ENCODE results near the gene CDK5.

Gene CDK5

DNA sequence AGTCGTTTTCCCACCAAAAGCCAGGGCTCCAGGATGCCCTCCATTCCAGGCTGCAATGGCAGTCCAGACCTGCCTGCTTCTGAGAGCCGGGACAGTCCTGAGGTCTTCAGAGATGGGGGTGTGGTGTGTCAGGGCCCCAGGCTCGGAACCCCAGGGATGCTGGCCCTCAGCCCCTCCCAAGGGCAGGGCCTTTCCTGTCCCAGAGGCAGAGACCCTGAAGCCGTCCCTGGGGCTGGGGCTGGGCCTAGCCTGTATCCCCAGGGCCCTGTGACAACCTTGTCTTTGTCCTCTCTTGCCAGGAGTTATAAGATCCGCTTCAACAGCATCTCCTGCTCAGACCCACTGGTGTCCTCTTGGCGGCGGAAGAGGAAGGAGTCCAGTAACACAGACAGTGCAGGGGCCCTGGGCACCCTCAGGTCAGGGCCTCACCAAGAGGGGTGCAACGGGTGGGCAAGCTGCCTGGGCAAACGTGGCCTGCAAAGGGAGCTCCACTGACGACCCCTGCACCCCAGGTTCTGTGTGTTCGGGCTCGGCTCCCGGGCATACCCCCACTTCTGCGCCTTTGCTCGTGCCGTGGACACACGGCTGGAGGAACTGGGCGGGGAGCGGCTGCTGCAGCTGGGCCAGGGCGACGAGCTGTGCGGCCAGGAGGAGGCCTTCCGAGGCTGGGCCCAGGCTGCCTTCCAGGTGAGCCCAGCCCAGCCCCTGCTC, 51.0 kb downstream of the CDK5 start:
- H3K9me3 ChIP-seq (ENCODE audit: low read length): no peaks in the 10 kb centered on the region
- H3K4me3 ChIP-seq (ENCODE audit: low read depth, low read length, poor library complexity, severe bottlenecking): no peak overlapping the region
- no peak overlapping the region for H3K4me2 ChIP-seq (ENCODE audit: low read length)
- no peaks in the 10 kb centered on the region for H3K36me3 ChIP-seq (ENCODE audit: insufficient read depth, low read length)
- H3K9me2 ChIP-seq (ENCODE audit: low read depth, low read length): no peaks in the 10 kb centered on the region
- no peak overlapping the region for H3K27ac ChIP-seq (ENCODE audit: low read depth, low read length, poor library complexity, severe bottlenecking)
- H4K20me1 ChIP-seq (ENCODE audit: insufficient read depth, low read length): no peaks in the 10 kb centered on the region
- no peaks in the 10 kb centered on the region for H3K79me2 ChIP-seq (ENCODE audit: insufficient read depth, low read length)
- no peak overlapping the region for H2AFZ ChIP-seq (ENCODE audit: low read length)
- peaks cover 7% of the 10 kb centered on the region for H3K4me1 ChIP-seq (ENCODE audit: insufficient read depth, low read length, severe bottlenecking)
- no peaks in the 10 kb centered on the region; the same call in 1 of the 2 replicates for H3K27me3 ChIP-seq (ENCODE audit: insufficient read depth, low read length)
- no peaks in the 10 kb centered on the region for H3F3A ChIP-seq (ENCODE audit: insufficient read depth, low read length)
- TF ChIP-seq EZH2 (IDR thresholded peaks at IDR 0.05; ENCODE audit: borderline replicate concordance, low read length) (no peak), CTCF (IDR thresholded peaks at IDR 0.05; ENCODE audit: low read length) (no peak)
- no peak overlapping the region for H3K9ac ChIP-seq (ENCODE audit: low read length)

- Histone ChIP-seq H3F3A (ENCODE audit: insufficient read depth, low read length) (no peaks in the 10 kb centered on the region), H3K4me3 (ENCODE audit: low read depth, low read length, poor library complexity, severe bottlenecking) (no peak overlapping the region)
Measured at GRCh38 chr7:151005566-151005965, 52.1 kb downstream of the CDK5 start.

More at GRCh38 chr7:151005566-151005965, 52.1 kb downstream of the CDK5 start:
- Histone ChIP-seq H4K20me1 (ENCODE audit: insufficient read depth, low read length) (no peaks in the 10 kb centered on the region), H3K36me3 (ENCODE audit: insufficient read depth, low read length) (no peaks in the 10 kb centered on the region), H2AFZ (ENCODE audit: low read length) (no peak overlapping the region), H3K27me3 (ENCODE audit: insufficient read depth, low read length) (no peaks in the 10 kb centered on the region; the same call in 1 of the 2 replicates), H3K4me1 (ENCODE audit: insufficient read depth, low read length, severe bottlenecking) (peaks cover 7% of the 10 kb centered on the region), H3K9ac (ENCODE audit: low read length) (no peak overlapping the region), H3K9me3 (ENCODE audit: low read length) (no peaks in the 10 kb centered on the region), H3K27ac (ENCODE audit: low read depth, low read length, poor library complexity, severe bottlenecking) (no peak overlapping the region), H3K4me2 (ENCODE audit: low read length) (no peak overlapping the region), H3K9me2 (ENCODE audit: low read depth, low read length) (no peaks in the 10 kb centered on the region), H3K79me2 (ENCODE audit: insufficient read depth, low read length) (no peaks in the 10 kb centered on the region)
- TF ChIP-seq EZH2 (IDR thresholded peaks at IDR 0.05; ENCODE audit: borderline replicate concordance, low read length) (no peak), CTCF (IDR thresholded peaks at IDR 0.05; ENCODE audit: low read length) (no peak)
